Astrocyte (in vitro differentiated cells and primary cell): Measurements from ENCODE around the gene UTY.

Experiments used
- EZH2 ChIP-seq: IDR thresholded peaks from 2 replicates; pipeline ENCODE4 v1.6.1; 2012; ENCODE audit warnings: mild to moderate bottlenecking, low read length, inconsistent platforms; ENCODE audit not compliant: insufficient read depth
- TF ChIP-seq, protein P1 (sequence below): IDR thresholded peaks from 2 replicates; pipeline ENCODE4 v1.5.1; 2011; ENCODE audit warnings: low read depth, mild to moderate bottlenecking, inconsistent platforms, low read length, moderate library complexity; ENCODE audit not compliant: insufficient read depth

DNA sequence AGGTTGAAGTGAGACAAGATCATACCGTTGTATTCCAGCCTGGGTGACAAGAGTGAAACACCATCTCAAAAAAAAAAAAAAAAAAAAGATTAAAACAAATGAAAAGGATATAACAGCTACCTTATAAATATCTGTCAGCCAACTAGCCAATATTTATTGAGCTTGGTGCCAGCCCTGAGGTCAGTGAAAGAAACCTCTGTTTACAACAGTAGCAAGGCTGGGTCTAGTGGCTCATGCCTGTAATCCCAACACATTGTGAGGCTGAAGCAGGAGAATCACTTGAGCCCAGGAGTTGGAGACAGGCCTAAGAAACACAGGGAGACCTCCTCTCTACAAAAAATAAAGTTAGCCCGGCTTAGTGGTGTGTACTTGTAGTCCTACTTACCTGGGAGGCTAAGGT is 12.6 kb upstream of the UTY start:
- TF ChIP-seq, protein P1, sequence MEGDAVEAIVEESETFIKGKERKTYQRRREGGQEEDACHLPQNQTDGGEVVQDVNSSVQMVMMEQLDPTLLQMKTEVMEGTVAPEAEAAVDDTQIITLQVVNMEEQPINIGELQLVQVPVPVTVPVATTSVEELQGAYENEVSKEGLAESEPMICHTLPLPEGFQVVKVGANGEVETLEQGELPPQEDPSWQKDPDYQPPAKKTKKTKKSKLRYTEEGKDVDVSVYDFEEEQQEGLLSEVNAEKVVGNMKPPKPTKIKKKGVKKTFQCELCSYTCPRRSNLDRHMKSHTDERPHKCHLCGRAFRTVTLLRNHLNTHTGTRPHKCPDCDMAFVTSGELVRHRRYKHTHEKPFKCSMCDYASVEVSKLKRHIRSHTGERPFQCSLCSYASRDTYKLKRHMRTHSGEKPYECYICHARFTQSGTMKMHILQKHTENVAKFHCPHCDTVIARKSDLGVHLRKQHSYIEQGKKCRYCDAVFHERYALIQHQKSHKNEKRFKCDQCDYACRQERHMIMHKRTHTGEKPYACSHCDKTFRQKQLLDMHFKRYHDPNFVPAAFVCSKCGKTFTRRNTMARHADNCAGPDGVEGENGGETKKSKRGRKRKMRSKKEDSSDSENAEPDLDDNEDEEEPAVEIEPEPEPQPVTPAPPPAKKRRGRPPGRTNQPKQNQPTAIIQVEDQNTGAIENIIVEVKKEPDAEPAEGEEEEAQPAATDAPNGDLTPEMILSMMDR, result no peak
- no peak for TF ChIP-seq EZH2
